ENCODE measurements around the gene HOXC13. TPM values are rescaled to one million over a fixed set of nuclear protein-coding genes. Genes with fewer than 3 reads are reported as not detected.

The HOXC13 gene
- total and polyA plus RNA-seq, 4 donors: not detected

DNA sequence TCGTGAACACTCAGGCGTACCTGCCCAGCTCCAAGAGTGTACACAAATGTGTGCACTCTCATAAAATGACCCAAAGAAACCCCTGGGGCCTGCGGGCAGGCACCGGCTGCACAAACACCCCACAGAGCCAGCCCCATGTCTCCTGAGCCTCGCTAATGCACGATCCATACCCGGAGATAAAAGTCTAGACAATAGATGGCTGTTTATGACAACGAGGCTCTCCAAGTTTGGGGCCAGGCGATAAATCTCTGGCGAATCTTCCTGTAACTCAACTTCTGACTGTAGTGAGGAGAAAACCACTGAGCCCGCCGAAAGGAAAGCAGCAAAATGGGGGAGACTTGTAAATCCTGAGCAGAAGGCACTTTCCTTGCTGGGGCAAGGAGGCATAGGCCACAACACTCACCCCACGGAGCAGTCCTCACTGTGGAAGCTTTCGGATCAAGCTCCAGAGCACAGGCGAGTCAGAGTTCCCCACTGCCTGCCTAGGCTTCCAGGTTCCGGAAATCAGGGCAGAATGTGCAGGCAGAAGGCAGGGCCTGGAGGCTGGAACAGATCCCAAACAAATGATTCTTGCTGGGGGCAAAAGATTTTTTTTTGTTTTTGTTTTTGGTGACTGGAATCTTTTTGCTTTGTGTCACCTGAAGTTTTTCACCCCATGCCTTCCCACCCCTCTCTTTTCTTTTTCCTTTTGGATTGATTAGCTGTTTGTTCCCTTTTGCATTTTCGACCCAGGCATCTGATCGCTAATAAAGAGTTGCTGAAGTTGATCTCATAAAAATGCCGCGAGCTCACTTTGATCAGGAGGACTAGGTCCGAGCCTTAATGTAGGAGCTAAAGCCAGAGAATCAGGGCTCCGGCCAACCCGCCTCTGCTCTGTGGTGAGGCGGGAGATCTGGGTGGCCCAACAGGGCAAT lies 29.8 kb downstream of the HOXC13 start:
- no peak overlapping the region for H3K4me3 ChIP-seq
- peaks cover 0 to 12% (median 0%) of the 10 kb centered on the region in 4 donors for H3K9me3 ChIP-seq (ENCODE audit: control insufficient read depth in 4 of 4, insufficient read depth in 3 of 4, low read length in 3 of 4)
- no peaks in the 10 kb centered on the region for H3K36me3 ChIP-seq (ENCODE audit: control insufficient read depth in 4 of 4, insufficient read depth in 4 of 4, low read length in 4 of 4)
- 14 to 18% methylated on average over 24 of the region's 24 CpGs for WGBS, 2 donors
- DNase-seq (no peak), ATAC-seq (ENCODE audit: insufficient read depth, low FRiP score) (no peak)
- TF ChIP-seq, protein P1, sequence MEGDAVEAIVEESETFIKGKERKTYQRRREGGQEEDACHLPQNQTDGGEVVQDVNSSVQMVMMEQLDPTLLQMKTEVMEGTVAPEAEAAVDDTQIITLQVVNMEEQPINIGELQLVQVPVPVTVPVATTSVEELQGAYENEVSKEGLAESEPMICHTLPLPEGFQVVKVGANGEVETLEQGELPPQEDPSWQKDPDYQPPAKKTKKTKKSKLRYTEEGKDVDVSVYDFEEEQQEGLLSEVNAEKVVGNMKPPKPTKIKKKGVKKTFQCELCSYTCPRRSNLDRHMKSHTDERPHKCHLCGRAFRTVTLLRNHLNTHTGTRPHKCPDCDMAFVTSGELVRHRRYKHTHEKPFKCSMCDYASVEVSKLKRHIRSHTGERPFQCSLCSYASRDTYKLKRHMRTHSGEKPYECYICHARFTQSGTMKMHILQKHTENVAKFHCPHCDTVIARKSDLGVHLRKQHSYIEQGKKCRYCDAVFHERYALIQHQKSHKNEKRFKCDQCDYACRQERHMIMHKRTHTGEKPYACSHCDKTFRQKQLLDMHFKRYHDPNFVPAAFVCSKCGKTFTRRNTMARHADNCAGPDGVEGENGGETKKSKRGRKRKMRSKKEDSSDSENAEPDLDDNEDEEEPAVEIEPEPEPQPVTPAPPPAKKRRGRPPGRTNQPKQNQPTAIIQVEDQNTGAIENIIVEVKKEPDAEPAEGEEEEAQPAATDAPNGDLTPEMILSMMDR (IDR thresholded peaks at IDR 0.05; ENCODE audit: control extremely low read depth, extremely low read depth): no peak
- H3K27me3 ChIP-seq (ENCODE audit: control insufficient read depth in 3 of 3, insufficient read depth in 3 of 3, low read length in 2 of 3): peaks cover 30 to 100% (median 98%) of the 10 kb centered on the region in 3 donors
- H3K27ac ChIP-seq (ENCODE audit: low read depth in 1 of 2, low read length in 1 of 2): no peak overlapping the region
- no peak overlapping the region for H3K9ac ChIP-seq (ENCODE audit: insufficient read depth in 1 of 2, low read length in 2 of 2)
- H3K4me1 ChIP-seq (ENCODE audit: control insufficient read depth in 5 of 5, insufficient read depth in 5 of 5, low read length in 5 of 5): peaks cover 0 to 7% (median 4%) of the 10 kb centered on the region in 5 donors

DNA sequence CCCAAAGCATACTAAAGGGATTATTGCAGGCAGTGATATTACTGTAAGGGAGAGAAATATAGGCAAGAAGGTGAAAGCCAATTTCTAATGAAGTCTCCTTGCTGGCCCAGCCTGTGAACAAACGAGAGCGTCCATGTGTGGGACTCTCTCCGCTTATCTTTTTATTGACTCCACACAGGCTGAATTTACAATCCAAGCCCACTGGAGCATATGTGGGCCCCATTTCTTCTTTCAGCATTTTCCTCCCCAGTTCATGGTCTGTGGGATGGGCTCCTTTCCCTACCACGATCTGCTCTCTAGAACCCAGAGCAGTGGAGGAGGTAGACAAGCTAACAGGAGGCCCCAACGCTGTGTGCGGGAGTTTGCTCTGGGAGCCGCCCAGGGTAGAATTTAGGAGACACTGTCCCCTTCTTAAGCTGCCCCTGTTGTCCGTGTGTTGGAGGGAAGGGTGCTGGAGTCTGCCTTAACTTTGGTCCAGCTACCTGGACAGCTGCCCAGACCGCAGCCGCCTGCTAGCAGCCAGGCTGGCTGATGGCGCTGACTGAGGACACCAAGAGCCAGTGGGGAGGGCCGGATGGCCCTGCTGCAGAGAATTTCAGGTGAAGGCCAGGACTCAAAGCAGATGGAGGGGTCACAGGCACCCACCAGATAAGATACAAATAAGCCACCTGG lies 31.1 kb downstream of the HOXC13 start:
- TF ChIP-seq, protein P1 (IDR thresholded peaks at IDR 0.05; ENCODE audit: control extremely low read depth, extremely low read depth): no peak
- H3K27me3 ChIP-seq (ENCODE audit: control insufficient read depth in 3 of 3, insufficient read depth in 3 of 3, low read length in 2 of 3): peaks cover 35 to 98% (median 88%) of the 10 kb centered on the region in 3 donors
- peaks cover 0 to 11% (median 7%) of the 10 kb centered on the region in 5 donors for H3K4me1 ChIP-seq (ENCODE audit: control insufficient read depth in 5 of 5, insufficient read depth in 5 of 5, low read length in 5 of 5)
- H3K9me3 ChIP-seq (ENCODE audit: control insufficient read depth in 4 of 4, insufficient read depth in 3 of 4, low read length in 3 of 4): peaks cover 0 to 12% (median 0%) of the 10 kb centered on the region in 4 donors
- no peaks in the 10 kb centered on the region for H3K36me3 ChIP-seq (ENCODE audit: control insufficient read depth in 4 of 4, insufficient read depth in 4 of 4, low read length in 4 of 4)
- WGBS, 2 donors: 16 to 17% methylated on average over 12 of the region's 12 CpGs
- H3K9ac ChIP-seq (ENCODE audit: insufficient read depth in 1 of 2, low read length in 2 of 2): no peak overlapping the region
- DNase-seq (no peak), ATAC-seq (ENCODE audit: insufficient read depth, low FRiP score) (no peak)
- H3K4me3 ChIP-seq: no peak overlapping the region
- H3K27ac ChIP-seq (ENCODE audit: low read depth in 1 of 2, low read length in 1 of 2): no peak overlapping the region

DNA sequence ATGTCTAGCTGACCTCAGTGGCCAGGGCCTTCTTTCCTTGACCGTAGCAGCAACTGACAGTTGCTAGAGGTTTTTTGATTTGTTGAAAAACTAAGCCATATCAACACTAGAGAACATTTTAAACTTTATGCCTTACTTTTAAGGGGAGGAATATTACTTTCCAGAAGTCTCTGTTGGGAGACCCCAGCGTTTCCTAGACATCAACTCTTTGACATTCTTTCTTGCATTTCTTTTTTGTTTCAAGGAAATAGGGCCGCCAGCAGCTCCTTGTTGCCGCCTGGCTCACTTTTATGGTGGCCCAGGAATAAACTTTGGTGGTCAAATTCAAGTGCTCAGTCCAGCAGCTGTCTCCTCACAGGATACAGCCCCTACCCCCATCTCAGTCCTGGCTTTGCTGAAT lies 31.8 kb downstream of the HOXC13 start:
- no peak overlapping the region for H3K9ac ChIP-seq (ENCODE audit: insufficient read depth in 1 of 2, low read length in 2 of 2)
- H3K27me3 ChIP-seq (ENCODE audit: control insufficient read depth in 3 of 3, insufficient read depth in 3 of 3, low read length in 2 of 3): peaks cover 35 to 98% (median 85%) of the 10 kb centered on the region in 3 donors
- TF ChIP-seq, protein P1 (IDR thresholded peaks at IDR 0.05; ENCODE audit: control extremely low read depth, extremely low read depth): no peak
- DNase-seq: no peak
- no peak overlapping the region for H3K27ac ChIP-seq (ENCODE audit: low read depth in 1 of 2, low read length in 1 of 2)
- peaks cover 0 to 13% (median 0%) of the 10 kb centered on the region in 4 donors for H3K9me3 ChIP-seq (ENCODE audit: control insufficient read depth in 4 of 4, insufficient read depth in 3 of 4, low read length in 3 of 4)
- H3K4me1 ChIP-seq (ENCODE audit: control insufficient read depth in 5 of 5, insufficient read depth in 5 of 5, low read length in 5 of 5): peaks cover 0 to 15% (median 7%) of the 10 kb centered on the region in 5 donors
- H3K36me3 ChIP-seq (ENCODE audit: control insufficient read depth in 4 of 4, insufficient read depth in 4 of 4, low read length in 4 of 4): no peaks in the 10 kb centered on the region
- no peak overlapping the region for H3K4me3 ChIP-seq
- ATAC-seq (ENCODE audit: insufficient read depth, low FRiP score): no peak
- 21 to 25% methylated on average over 4 of the region's 4 CpGs for WGBS, 2 donors
